Activated CD4-positive, alpha-beta T cell treated with anti-CD3 and anti-CD28 coated beads for 48 hours (primary cell): ENCODE measurements around the gene PTPRM.

Experiments
- DNase-seq: peaks from one replicate; pipeline ENCODE4 v3.0.0-alpha.2; 2020

Gene PTPRM

GRCh38 chr18:7630731-7631442 lies 63.8 kb downstream of the PTPRM start:
- DNase-seq, result no peak

DNA sequence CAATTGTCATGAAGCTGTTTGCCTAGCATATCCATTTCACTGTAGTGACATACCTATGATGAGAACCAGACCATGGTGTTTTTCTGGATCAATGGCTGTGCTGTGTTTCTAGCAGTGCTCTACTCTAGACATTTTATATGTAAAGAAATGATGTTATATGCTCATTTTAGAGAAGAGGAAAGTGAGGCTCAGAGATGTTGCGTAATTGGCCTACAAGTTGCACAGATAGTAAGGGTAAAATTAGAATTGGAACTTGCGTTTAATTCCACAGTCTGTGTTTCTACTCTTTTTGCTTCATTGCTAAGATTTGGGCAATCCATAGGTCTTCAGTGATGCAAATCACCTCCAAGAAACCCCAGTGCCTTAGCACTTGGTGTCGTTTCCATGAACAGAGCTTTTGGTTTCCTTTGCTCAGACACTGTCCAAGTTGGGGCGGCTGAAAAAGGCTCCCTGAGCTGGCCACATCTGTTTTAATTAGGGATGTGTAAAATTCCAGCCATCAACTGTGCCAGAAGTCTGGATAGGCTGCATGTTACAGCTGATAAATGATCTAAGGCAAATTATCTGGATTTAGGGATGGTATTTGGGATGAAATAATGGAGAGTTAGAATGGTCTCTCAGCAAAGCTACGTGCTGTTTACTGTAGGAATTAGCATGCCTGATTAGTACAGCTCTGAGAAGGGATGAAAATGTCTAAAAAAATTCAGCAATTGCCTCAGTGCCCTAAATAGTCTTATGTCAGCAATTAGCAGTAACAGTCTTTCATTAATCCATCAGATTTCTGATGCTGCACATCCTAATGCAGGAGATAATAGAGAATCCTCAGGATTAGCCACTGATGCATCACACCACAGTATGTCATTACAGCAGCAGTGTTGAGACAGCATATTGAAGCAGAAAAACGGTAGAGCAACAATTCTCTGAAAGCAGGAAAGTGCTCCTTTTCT lies 65.3 kb downstream of the PTPRM start:
- no peak for DNase-seq

DNA sequence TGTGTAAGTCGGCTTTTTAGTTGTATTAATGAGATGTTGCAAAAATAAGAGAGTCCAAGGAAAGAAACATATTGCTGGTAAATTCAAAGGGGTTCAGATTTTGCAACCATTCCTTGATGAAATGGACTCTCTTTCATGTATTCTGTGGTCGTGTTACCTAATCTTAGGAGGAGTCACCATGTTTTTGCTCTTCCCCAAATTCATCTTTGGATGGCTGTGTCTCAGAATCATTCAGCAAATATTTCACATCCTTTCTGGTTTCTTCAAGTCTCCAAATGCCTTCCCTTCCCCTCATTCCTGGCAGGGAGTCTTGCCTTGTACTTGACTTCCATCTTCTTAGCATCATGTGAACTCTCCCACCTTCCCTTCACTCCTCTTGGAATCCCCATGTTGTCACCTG lies 66.1 kb downstream of the PTPRM start:
- no peak for DNase-seq

DNA sequence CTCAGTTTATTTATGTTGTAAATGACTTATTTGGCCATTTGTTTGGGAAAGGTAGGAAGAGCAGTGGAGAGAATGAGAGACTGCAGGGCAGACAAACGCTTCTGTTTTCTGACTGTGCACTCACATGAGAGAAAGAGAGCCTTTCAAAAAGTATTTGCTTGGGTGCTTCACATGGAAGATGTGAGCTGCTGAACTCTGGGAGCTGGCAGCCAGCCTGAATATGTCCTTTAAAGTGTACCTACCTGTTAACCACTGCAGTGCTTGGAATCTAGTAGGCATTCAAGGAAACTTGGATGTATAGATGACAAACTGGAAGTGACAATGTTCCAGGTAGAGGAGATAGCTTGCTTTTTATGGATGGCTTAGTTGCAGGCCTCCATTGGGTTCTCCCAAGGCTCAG lies 68.8 kb downstream of the PTPRM start:
- DNase-seq, result no peak

- DNase-seq, result no peak
Measured at GRCh38 chr18:7637269-7637668, 70.2 kb downstream of the PTPRM start.

- DNase-seq, result no peak
Measured at GRCh38 chr18:7638321-7638720, 71.2 kb downstream of the PTPRM start.

DNA sequence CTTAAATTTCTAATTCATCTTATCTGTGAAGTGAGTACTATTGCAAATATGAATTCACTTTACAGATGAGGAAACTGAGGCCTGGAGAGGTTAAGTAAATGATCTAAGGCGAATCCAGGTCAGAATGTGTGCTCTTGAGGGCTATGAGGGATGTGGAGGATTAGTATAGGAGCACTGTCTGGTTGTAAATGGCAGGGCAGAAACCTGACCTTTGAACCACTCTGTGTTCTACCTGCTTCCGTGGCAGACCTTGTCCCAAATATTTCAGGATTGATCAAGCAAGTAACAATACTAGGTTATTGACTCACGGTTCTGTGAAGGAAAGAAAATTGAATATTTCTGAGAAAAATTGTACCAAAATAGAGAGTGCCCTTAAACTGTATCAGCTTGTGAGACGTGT lies 74.7 kb downstream of the PTPRM start:
- DNase-seq, result no peak

DNA sequence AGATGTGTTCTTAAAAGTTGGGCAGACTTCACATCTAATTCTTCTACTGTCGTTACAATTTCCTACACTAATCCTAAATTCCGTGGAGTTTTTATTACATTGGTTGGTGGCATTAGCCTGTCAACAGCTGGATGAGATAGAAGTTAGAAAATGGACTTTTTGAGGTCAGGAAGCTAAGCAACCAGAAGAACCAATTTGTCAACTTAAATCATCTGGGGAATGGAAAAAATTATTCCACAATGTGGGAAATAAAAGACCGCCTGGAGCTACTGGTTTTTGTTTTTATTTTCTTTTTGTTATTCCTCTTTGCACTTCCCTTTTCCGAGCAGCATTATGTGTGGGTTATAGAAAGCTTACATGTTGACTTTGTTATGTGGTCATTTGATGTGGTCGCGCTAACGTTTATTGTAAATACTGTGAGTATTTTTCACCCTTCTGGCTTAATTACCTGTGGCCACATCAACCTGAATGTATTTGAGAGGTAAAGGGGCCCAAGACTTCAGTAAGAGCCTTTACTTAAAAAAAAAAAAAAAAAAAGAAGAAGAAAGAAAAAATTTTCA lies 75.3 kb downstream of the PTPRM start:
- no peak for DNase-seq

GRCh38 chr18:7645756-7646155 lies 78.6 kb downstream of the PTPRM start:
- DNase-seq, result no peak

- DNase-seq, result no peak
Measured at GRCh38 chr18:7646174-7646886, 79.2 kb downstream of the PTPRM start.

- DNase-seq, result no peak
Measured at GRCh38 chr18:7647500-7647899, 80.4 kb downstream of the PTPRM start.

- no peak for DNase-seq
Measured at GRCh38 chr18:7657050-7657449, 89.9 kb downstream of the PTPRM start.

DNA sequence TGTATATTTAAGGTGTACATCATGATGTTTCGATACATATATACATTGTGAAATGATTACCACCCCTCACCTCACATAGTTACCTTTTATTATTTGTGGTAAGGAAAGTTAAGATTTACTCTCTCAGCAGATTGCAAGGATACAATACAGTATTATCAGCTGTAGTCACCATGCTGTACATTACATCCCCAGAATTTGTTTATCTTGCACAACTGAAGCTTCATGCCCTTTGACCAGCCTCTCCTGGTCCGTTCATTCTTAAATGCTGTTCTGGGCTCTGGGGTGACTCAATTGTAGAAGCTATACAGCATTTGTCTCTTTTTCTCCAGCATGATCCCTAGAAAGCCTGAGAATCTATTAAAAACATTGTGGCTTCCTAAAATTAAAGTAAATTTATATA lies 90.8 kb downstream of the PTPRM start:
- DNase-seq, result no peak

DNA sequence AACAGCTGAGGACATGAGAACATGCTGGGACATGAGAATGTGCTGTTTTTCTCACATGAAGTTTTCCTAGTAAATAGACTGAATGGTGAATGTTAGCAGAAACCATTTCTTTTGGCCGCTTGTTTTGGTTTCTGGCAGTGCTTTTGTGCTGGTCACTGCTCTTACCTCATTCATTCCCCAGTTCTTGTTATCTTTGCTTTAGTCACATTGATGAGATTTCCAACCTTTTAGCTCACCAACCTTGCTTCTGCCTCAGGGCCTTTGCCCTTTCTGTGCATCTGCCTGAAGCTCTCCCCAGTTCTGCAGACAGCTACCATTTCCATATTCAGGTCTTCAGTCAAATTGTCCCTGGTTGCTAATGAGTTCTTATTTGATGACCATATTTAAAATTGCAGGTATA lies 91.6 kb downstream of the PTPRM start:
- DNase-seq, result no peak

DNA sequence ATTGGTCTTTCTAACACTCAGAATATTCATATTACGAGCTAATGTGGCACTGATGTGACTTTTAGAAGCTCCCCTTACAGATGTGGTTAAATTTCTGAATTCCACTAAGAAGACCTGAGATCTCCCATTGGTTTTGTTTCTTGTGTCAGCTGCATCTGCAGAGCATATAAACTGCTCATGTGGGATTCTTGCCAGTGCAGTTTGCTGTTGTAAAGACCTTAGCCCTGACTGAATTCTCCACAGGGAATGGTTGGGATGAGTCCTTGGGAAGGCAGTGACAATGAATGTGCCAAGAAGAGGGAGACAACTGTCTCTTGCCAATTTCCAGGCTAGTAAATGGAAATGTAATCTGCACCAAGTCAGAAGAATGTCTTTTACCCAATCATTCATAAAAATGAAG lies 94.1 kb downstream of the PTPRM start:
- DNase-seq, result no peak

GRCh38 chr18:7662866-7663265 lies 95.8 kb downstream of the PTPRM start:
- DNase-seq, result no peak

DNA sequence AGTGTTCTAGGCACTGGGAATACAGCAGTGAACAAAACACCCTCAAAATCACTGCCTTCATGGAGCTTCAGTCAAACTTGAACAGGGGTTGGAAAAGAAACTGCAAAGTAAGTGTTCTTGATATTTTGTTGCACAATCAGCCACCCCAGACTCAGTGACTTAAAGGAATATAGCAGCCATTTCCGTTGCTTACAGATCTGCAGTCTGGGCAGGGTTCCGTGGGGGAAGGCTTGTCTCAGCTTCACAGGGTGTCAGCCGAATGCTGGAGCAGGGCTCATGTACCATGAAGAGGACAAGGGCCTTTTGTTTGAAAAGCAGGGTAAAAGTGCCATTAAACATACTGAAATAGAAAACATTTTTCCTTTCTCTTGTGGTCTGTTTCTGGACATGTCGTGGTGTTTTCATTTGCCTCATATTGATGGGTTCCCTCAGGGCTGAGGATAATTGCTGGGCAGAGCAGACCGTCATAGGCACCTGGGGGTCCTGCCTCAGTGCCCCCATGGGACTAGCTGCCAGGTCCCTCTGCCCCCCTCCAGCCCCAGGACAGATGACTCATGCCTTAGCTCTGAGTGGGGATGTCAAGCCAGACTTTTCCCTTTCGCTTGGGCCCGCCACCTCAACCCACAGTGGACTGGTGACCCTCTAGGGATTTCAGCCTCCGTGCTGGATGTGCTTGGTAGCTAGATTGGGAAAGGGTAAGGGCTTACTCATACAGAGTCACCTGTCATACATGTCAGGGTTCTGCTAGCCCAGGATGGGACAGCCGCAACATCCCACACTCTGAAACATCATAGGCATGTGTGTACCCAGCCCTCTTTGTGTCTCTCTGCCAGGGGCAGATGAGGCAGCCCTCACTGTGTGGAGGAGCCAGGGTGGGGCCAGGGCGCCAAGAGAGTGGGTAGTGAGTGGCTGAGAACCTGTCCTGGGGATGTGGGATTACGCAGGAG lies 96.5 kb downstream of the PTPRM start:
- no peak for DNase-seq

- no peak for DNase-seq
Measured at GRCh38 chr18:7666195-7666776, 99.2 kb downstream of the PTPRM start.

DNA sequence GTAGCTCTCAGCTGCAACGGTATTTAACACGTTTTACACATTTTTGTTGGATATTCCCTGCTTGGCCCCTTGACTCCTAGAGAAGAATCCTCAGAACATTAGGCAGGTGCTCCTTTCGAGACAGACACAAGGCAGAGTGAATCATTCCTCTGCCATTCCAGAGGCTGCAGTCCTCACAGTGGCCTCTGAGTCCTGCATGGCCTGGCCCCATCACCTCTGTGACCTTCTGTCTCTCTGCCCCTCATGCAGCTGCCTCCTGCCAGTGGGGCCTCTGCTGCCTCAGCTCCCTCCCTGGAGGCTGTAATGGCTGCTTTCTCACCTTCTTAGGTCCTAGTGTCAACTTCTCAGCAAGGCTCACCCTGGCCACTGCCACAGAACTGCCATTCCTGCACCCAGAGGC lies 101.3 kb downstream of the PTPRM start:
- DNase-seq, result no peak

DNA sequence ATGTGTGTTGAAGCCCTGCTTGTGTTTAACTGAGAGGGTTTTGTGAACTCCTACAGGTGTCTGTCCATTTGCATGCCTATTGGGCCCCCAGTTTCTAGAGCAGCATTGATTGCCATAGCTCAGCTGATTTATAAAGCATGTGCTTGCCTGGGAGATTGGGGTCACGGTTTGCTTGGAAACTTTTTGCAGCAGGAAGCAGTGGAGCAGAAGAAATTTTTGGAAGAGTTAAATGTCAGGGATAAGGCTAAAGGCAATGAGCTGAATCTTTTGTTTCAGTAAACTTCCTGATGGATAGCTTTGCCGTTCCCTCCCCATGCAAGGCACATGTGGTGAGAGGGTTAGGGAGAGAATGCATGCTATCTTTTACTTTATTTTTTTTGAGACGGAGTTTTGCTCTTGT lies 102.2 kb downstream of the PTPRM start:
- no peak for DNase-seq

GRCh38 chr18:7671105-7671504 lies 104.0 kb downstream of the PTPRM start:
- DNase-seq, result no peak
